Measurements from ENCODE around the gene MRC1. TPM values are rescaled to one million over a fixed set of nuclear protein-coding genes. Genes with fewer than 3 reads are reported as not detected.

Gene MRC1
- total RNA-seq, 1 donor from 2014 or later, result not detected

- H3K4me3 Mint-ChIP-seq, result no peak overlapping the region
- no peak overlapping the region for H3K27ac Mint-ChIP-seq
- intact Hi-C loops (cut with micrococcal nuclease), result loop anchor here (10.0 kb wide), 1 partner anchor 310 kb away; no protein-coding TSS in a partner anchor
- H3K9me3 Mint-ChIP-seq, result no peaks in the 10 kb centered on the region
- H3K27me3 Mint-ChIP-seq (ENCODE audit: insufficient read depth), result no peaks in the 10 kb centered on the region
- DNase-seq (ENCODE audit: low spot score), result no peak
- H3K4me1 Mint-ChIP-seq (ENCODE audit: low read depth), result no peaks in the 10 kb centered on the region
- H3K36me3 Mint-ChIP-seq (ENCODE audit: low read depth), result no peaks in the 10 kb centered on the region
Measured at GRCh38 chr10:17904564-17904963, 95.4 kb downstream of the MRC1 start.

- Mint-ChIP-seq H3K27ac (no peak overlapping the region), H3K27me3 (ENCODE audit: insufficient read depth) (no peaks in the 10 kb centered on the region), H3K36me3 (ENCODE audit: low read depth) (no peaks in the 10 kb centered on the region), H3K4me3 (no peak overlapping the region), H3K9me3 (no peaks in the 10 kb centered on the region), H3K4me1 (ENCODE audit: low read depth) (no peaks in the 10 kb centered on the region)
- no peak for DNase-seq (ENCODE audit: low spot score)
- intact Hi-C loops (cut with micrococcal nuclease), result loop anchor here (10.0 kb wide), 1 partner anchor 309 kb away; no protein-coding TSS in a partner anchor
Measured at GRCh38 chr10:17905491-17905890, 96.3 kb downstream of the MRC1 start.

- DNase-seq (ENCODE audit: low spot score), result no peak
- no peak overlapping the region for H3K27ac Mint-ChIP-seq
- no peaks in the 10 kb centered on the region for H3K4me1 Mint-ChIP-seq (ENCODE audit: low read depth)
- no peaks in the 10 kb centered on the region for H3K36me3 Mint-ChIP-seq (ENCODE audit: low read depth)
- H3K9me3 Mint-ChIP-seq, result no peaks in the 10 kb centered on the region
- H3K4me3 Mint-ChIP-seq, result no peak overlapping the region
- intact Hi-C loops (cut with micrococcal nuclease), result loop anchor here (10.0 kb wide), 1 partner anchor 309 kb away; no protein-coding TSS in a partner anchor
- no peaks in the 10 kb centered on the region for H3K27me3 Mint-ChIP-seq (ENCODE audit: insufficient read depth)
Measured at GRCh38 chr10:17906002-17906401, 96.9 kb downstream of the MRC1 start.

GRCh38 chr10:17907641-17908040 is 98.5 kb downstream of the MRC1 start:
- H3K9me3 Mint-ChIP-seq, result no peaks in the 10 kb centered on the region
- H3K36me3 Mint-ChIP-seq (ENCODE audit: low read depth), result no peaks in the 10 kb centered on the region
- no peak for DNase-seq (ENCODE audit: low spot score)
- no peak overlapping the region for H3K27ac Mint-ChIP-seq
- intact Hi-C loops (cut with micrococcal nuclease), result loop anchor here (10.0 kb wide), 1 partner anchor 307 kb away; no protein-coding TSS in a partner anchor
- no peaks in the 10 kb centered on the region for H3K27me3 Mint-ChIP-seq (ENCODE audit: insufficient read depth)
- H3K4me3 Mint-ChIP-seq, result no peak overlapping the region
- no peaks in the 10 kb centered on the region for H3K4me1 Mint-ChIP-seq (ENCODE audit: low read depth)

- no peaks in the 10 kb centered on the region for H3K27me3 Mint-ChIP-seq (ENCODE audit: insufficient read depth)
- no peak for DNase-seq (ENCODE audit: low spot score)
- H3K9me3 Mint-ChIP-seq, result no peaks in the 10 kb centered on the region
- no peaks in the 10 kb centered on the region for H3K36me3 Mint-ChIP-seq (ENCODE audit: low read depth)
- H3K4me3 Mint-ChIP-seq, result no peak overlapping the region
- intact Hi-C loops (cut with micrococcal nuclease), result no loop called here
- H3K27ac Mint-ChIP-seq, result no peak overlapping the region
- no peaks in the 10 kb centered on the region for H3K4me1 Mint-ChIP-seq (ENCODE audit: low read depth)
Measured at GRCh38 chr10:17910125-17910789, 101.1 kb downstream of the MRC1 start.

- Mint-ChIP-seq H3K4me1 (ENCODE audit: low read depth) (no peaks in the 10 kb centered on the region), H3K9me3 (no peaks in the 10 kb centered on the region), H3K4me3 (no peak overlapping the region), H3K36me3 (ENCODE audit: low read depth) (no peaks in the 10 kb centered on the region), H3K27ac (no peak overlapping the region), H3K27me3 (ENCODE audit: insufficient read depth) (no peaks in the 10 kb centered on the region)
- intact Hi-C loops (cut with micrococcal nuclease), result no loop called here
- DNase-seq (ENCODE audit: low spot score), result no peak
Measured at GRCh38 chr10:17912754-17913153, 103.6 kb downstream of the MRC1 start.

- no peaks in the 10 kb centered on the region for H3K27me3 Mint-ChIP-seq (ENCODE audit: insufficient read depth)
- H3K9me3 Mint-ChIP-seq, result no peaks in the 10 kb centered on the region
- no peak for DNase-seq (ENCODE audit: low spot score)
- no peaks in the 10 kb centered on the region for H3K4me1 Mint-ChIP-seq (ENCODE audit: low read depth)
- H3K36me3 Mint-ChIP-seq (ENCODE audit: low read depth), result no peaks in the 10 kb centered on the region
- no peak overlapping the region for H3K27ac Mint-ChIP-seq
- intact Hi-C loops (cut with micrococcal nuclease), result no loop called here
- no peak overlapping the region for H3K4me3 Mint-ChIP-seq
Measured at GRCh38 chr10:17913604-17914003, 104.5 kb downstream of the MRC1 start.

- no peaks in the 10 kb centered on the region for H3K4me1 Mint-ChIP-seq (ENCODE audit: low read depth)
- intact Hi-C loops (cut with micrococcal nuclease), result no loop called here
Measured at GRCh38 chr10:17914169-17915045, 105.3 kb downstream of the MRC1 start.

GRCh38 chr10:17915181-17915580 is 106.0 kb downstream of the MRC1 start:
- intact Hi-C loops (cut with micrococcal nuclease), result no loop called here
- DNase-seq (ENCODE audit: low spot score), result no peak
- Mint-ChIP-seq H3K27me3 (ENCODE audit: insufficient read depth) (no peaks in the 10 kb centered on the region), H3K4me1 (ENCODE audit: low read depth) (no peaks in the 10 kb centered on the region), H3K9me3 (no peaks in the 10 kb centered on the region), H3K27ac (no peak overlapping the region), H3K4me3 (no peak overlapping the region), H3K36me3 (ENCODE audit: low read depth) (no peaks in the 10 kb centered on the region)

More at GRCh38 chr10:17914169-17915045, 105.3 kb downstream of the MRC1 start:
- H3K36me3 Mint-ChIP-seq (ENCODE audit: low read depth), result no peaks in the 10 kb centered on the region
- no peaks in the 10 kb centered on the region for H3K9me3 Mint-ChIP-seq
- H3K4me3 Mint-ChIP-seq, result no peak overlapping the region
- H3K27ac Mint-ChIP-seq, result no peak overlapping the region
- no peak for DNase-seq (ENCODE audit: low spot score)
- no peaks in the 10 kb centered on the region for H3K27me3 Mint-ChIP-seq (ENCODE audit: insufficient read depth)

GRCh38 chr10:17918187-17918903 is 109.2 kb downstream of the MRC1 start:
- Mint-ChIP-seq H3K9me3 (no peaks in the 10 kb centered on the region), H3K36me3 (ENCODE audit: low read depth) (no peaks in the 10 kb centered on the region), H3K27ac (no peak overlapping the region), H3K4me1 (ENCODE audit: low read depth) (no peaks in the 10 kb centered on the region), H3K4me3 (no peak overlapping the region), H3K27me3 (ENCODE audit: insufficient read depth) (no peaks in the 10 kb centered on the region)
- intact Hi-C loops (cut with micrococcal nuclease), result no loop called here
- DNase-seq (ENCODE audit: low spot score), result no peak

- Mint-ChIP-seq H3K4me1 (ENCODE audit: low read depth) (no peaks in the 10 kb centered on the region), H3K36me3 (ENCODE audit: low read depth) (no peaks in the 10 kb centered on the region), H3K27ac (no peak overlapping the region), H3K9me3 (no peaks in the 10 kb centered on the region), H3K27me3 (ENCODE audit: insufficient read depth) (no peaks in the 10 kb centered on the region), H3K4me3 (no peak overlapping the region)
- DNase-seq (ENCODE audit: low spot score), result no peak
- intact Hi-C loops (cut with micrococcal nuclease), result no loop called here
Measured at GRCh38 chr10:17921378-17921777, 112.2 kb downstream of the MRC1 start.

- intact Hi-C loops (cut with micrococcal nuclease), result no loop called here
- DNase-seq (ENCODE audit: low spot score), result no peak
- no peak overlapping the region for H3K27ac Mint-ChIP-seq
- H3K4me1 Mint-ChIP-seq (ENCODE audit: low read depth), result no peaks in the 10 kb centered on the region
- H3K9me3 Mint-ChIP-seq, result no peaks in the 10 kb centered on the region
- no peaks in the 10 kb centered on the region for H3K27me3 Mint-ChIP-seq (ENCODE audit: insufficient read depth)
- H3K4me3 Mint-ChIP-seq, result no peak overlapping the region
- no peaks in the 10 kb centered on the region for H3K36me3 Mint-ChIP-seq (ENCODE audit: low read depth)
Measured at GRCh38 chr10:17923728-17924127, 114.6 kb downstream of the MRC1 start.
